HEK293 (cell line): ENCODE results near the gene EHD2.
A peak's percentile ranks its signal among the peaks of the same experiment; 100 is the strongest.

Experiments used
- CTCF ChIA-PET: fragments of 350-600 bp; formaldehyde crosslinking; extraction: SDS; loops from one replicate; lab custom pipeline; 2021; ENCODE audit warnings: antibody characterized with exemption; lab: Yijun Ruan, JAX
- POLR2A ChIA-PET: fragments of 300-600 bp; formaldehyde crosslinking; extraction: SDS; loops from one replicate; lab custom pipeline; 2020; ENCODE audit warnings: antibody characterized with exemption, inconsistent platforms; lab: Yijun Ruan, JAX
- H3K27ac ChIP-seq: fragments of 200-500 bp; sonication (Bioruptor generic); 2 replicates; pipeline ENCODE4 v1.5.1; 2014; ENCODE audit warnings: low read depth, low read length, control low read depth, inconsistent platforms; ENCODE audit errors: extremely low read depth
- H3K36me3 ChIP-seq, 2 experiments: fragments of 200-500 bp in 1 of 2; sonication (Bioruptor generic) in 1 of 2; 1 replicate in 1 of 2; 2 replicates in 1 of 2; pipeline ENCODE4 v1.5.1; 2014 to 2017; ENCODE audit warnings: inconsistent platforms in 2 of 2, low read length in 2 of 2; ENCODE audit not compliant: control insufficient read depth in 2 of 2, insufficient read depth in 1 of 2
- H3K4me1 ChIP-seq: fragments of 200-500 bp; sonication (Bioruptor generic); 2 replicates; pipeline ENCODE4 v1.5.1; 2014; ENCODE audit warnings: mild to moderate bottlenecking, low read length, inconsistent platforms; ENCODE audit not compliant: control insufficient read depth, insufficient read depth
- H3K4me3 ChIP-seq: 2 replicates; pipeline ENCODE4 v1.5.1; 2011; ENCODE audit warnings: low read depth, mild to moderate bottlenecking, control low read depth, low read length, moderate library complexity
- H3K9me3 ChIP-seq: fragments of 200-500 bp; sonication (Bioruptor generic); 2 replicates; pipeline ENCODE4 v1.5.1; 2014; ENCODE audit warnings: low read depth, low read length, inconsistent platforms; ENCODE audit not compliant: control insufficient read depth, insufficient read depth
- CTCF ChIP-seq: fragments of 450-650 bp; formaldehyde crosslinking; IDR thresholded peaks from 2 replicates; pipeline ENCODE4 v1.5.1; 2016; ENCODE audit warnings: missing biosample characterization, missing genetic modification characterization
- KLF10 ChIP-seq: fragments of 450-650 bp; IDR thresholded peaks from 2 replicates; pipeline ENCODE4 v1.5.1; 2018; ENCODE audit warnings: missing biosample characterization, mild to moderate bottlenecking, missing genetic modification characterization
- MYNN ChIP-seq: fragments of 450-650 bp; formaldehyde crosslinking; IDR thresholded peaks from 2 replicates; pipeline ENCODE4 v1.5.1; 2016; ENCODE audit warnings: missing biosample characterization, missing genetic modification characterization, borderline replicate concordance
- PRDM2 ChIP-seq: fragments of 450-650 bp; formaldehyde crosslinking; IDR thresholded peaks from 2 replicates; pipeline ENCODE4 v1.5.1; 2016; ENCODE audit warnings: missing biosample characterization, missing genetic modification characterization, borderline replicate concordance
- RBAK ChIP-seq: fragments of 450-650 bp; formaldehyde crosslinking; IDR thresholded peaks from 2 replicates; pipeline ENCODE4 v1.5.1; 2016; ENCODE audit warnings: missing biosample characterization, missing genetic modification characterization
- REPIN1 ChIP-seq: fragments of 450-650 bp; formaldehyde crosslinking; IDR thresholded peaks from 2 replicates; pipeline ENCODE4 v1.5.1; 2017; ENCODE audit warnings: missing biosample characterization, missing genetic modification characterization, low read depth
- SALL2 ChIP-seq: fragments of 450-650 bp; formaldehyde crosslinking; IDR thresholded peaks from 2 replicates; pipeline ENCODE4 v1.5.0; 2017; ENCODE audit warnings: missing biosample characterization, mild to moderate bottlenecking, missing genetic modification characterization, borderline replicate concordance
- YY2 ChIP-seq: fragments of 450-650 bp; formaldehyde crosslinking; IDR thresholded peaks from 2 replicates; pipeline ENCODE4 v1.5.1; 2016; ENCODE audit warnings: missing biosample characterization, missing genetic modification characterization
- ZBTB11 ChIP-seq: fragments of 450-650 bp; formaldehyde crosslinking; conservative IDR thresholded peaks from 2 replicates; pipeline ENCODE4 v1.5.1; 2016; ENCODE audit warnings: low read depth, missing biosample characterization, missing genetic modification characterization
- ZBTB17 ChIP-seq: fragments of 450-650 bp; formaldehyde crosslinking; IDR thresholded peaks from 2 replicates; pipeline ENCODE4 v1.5.1; 2016; ENCODE audit warnings: missing biosample characterization, missing genetic modification characterization
- ZFP37 ChIP-seq: fragments of 450-650 bp; formaldehyde crosslinking; IDR thresholded peaks from 2 replicates; pipeline ENCODE4 v1.5.1; 2016; ENCODE audit warnings: missing biosample characterization, missing genetic modification characterization
- ZNF248 ChIP-seq: fragments of 450-650 bp; formaldehyde crosslinking; IDR thresholded peaks from 2 replicates; pipeline ENCODE4 v1.5.1; 2017; ENCODE audit warnings: missing biosample characterization, missing genetic modification characterization
- ZNF311 ChIP-seq: fragments of 450-650 bp; formaldehyde crosslinking; IDR thresholded peaks from 2 replicates; pipeline ENCODE4 v1.5.1; 2017; ENCODE audit warnings: missing biosample characterization, missing genetic modification characterization, borderline replicate concordance
- ZNF366 ChIP-seq: fragments of 450-650 bp; formaldehyde crosslinking; conservative IDR thresholded peaks from 2 replicates; pipeline ENCODE4 v1.5.1; 2016; ENCODE audit warnings: missing biosample characterization, missing genetic modification characterization
- ZNF521 ChIP-seq: fragments of 450-650 bp; formaldehyde crosslinking; IDR thresholded peaks from 2 replicates; pipeline ENCODE4 v1.5.1; 2017; ENCODE audit warnings: missing biosample characterization, mild to moderate bottlenecking, missing genetic modification characterization
- ZNF580 ChIP-seq: fragments of 450-650 bp; formaldehyde crosslinking; IDR thresholded peaks from 2 replicates; pipeline ENCODE4 v1.5.1; 2016; ENCODE audit warnings: missing biosample characterization, missing genetic modification characterization
- ZNF664 ChIP-seq: fragments of 450-650 bp; formaldehyde crosslinking; IDR thresholded peaks from 2 replicates; pipeline ENCODE4 v1.5.1; 2016; ENCODE audit warnings: missing biosample characterization, missing genetic modification characterization

Gene EHD2

GRCh38 chr19:47767349-47767748, 54.1 kb downstream of the EHD2 start:
- H3K4me3 ChIP-seq, result no peak overlapping the region
- no peak overlapping the region for H3K27ac ChIP-seq
- CTCF ChIA-PET, result interaction anchor here (0.5 to 8.2 kb wide), 14 partner anchors 8 to 335 kb away, joined by 3 to 197 read pairs (median 4); partner anchors contain the start of gene EHD2
- POLR2A ChIA-PET, result interaction anchor here (0.7 to 1.3 kb wide), 2 partner anchors 11 to 30 kb away, joined by 6 to 8 read pairs; no protein-coding TSS in a partner anchor
- TF ChIP-seq ZNF521 (tag by site-specific recombination) (no peak), ZNF664 (tag by site-specific recombination) (peak; percentile 92)
- TF ChIP-seq, all 188 proteins: peak for 1
- Histone ChIP-seq H3K9me3 (no peaks in the 10 kb centered on the region), H3K4me1 (no peaks in the 10 kb centered on the region), H3K36me3 (no peaks in the 10 kb centered on the region)

GRCh38 chr19:47768604-47769003, 55.4 kb downstream of the EHD2 start:
- Histone ChIP-seq H3K4me1 (no peaks in the 10 kb centered on the region), H3K36me3 (no peaks in the 10 kb centered on the region), H3K4me3 (no peak overlapping the region), H3K27ac (no peak overlapping the region), H3K9me3 (no peaks in the 10 kb centered on the region)
- POLR2A ChIA-PET, result no interaction called here
- CTCF ChIA-PET, result interaction anchor here (0.6 to 8.2 kb wide), 5 partner anchors 13 to 640 kb away, joined by 3 to 197 read pairs (median 7); no protein-coding TSS in a partner anchor
- TF ChIP-seq ZNF521 (tag by site-specific recombination) (no peak), CTCF (tag by site-specific recombination) (peak; percentile 45)
- TF ChIP-seq, all 188 proteins: peak for 1

GRCh38 chr19:47769534-47769933, 56.3 kb downstream of the EHD2 start:
- CTCF ChIA-PET, result no interaction called here
- Histone ChIP-seq H3K4me1 (no peaks in the 10 kb centered on the region), H3K36me3 (no peaks in the 10 kb centered on the region), H3K4me3 (no peak overlapping the region), H3K9me3 (no peaks in the 10 kb centered on the region), H3K27ac (no peak overlapping the region)
- POLR2A ChIA-PET, result no interaction called here
- TF ChIP-seq YY2 (tag by site-specific recombination), result no peak
- no peak for TF ChIP-seq ZFP37
- no peak for TF ChIP-seq ZBTB11 (tag by site-specific recombination)
- no peak for TF ChIP-seq PRDM2
- no peak for TF ChIP-seq ZNF580 (tag by site-specific recombination)
- TF ChIP-seq ZNF311 (tag by site-specific recombination), result 0 out of 2 replicates have a peak, but pooled peaks have one; percentile 24
- TF ChIP-seq REPIN1, result no peak
- TF ChIP-seq ZNF248, result 0 out of 2 replicates have a peak, but pooled peaks have one; percentile 13
- TF ChIP-seq MYNN, result no peak
- TF ChIP-seq KLF10 (tag by site-specific recombination), result no peak
- no peak for TF ChIP-seq SALL2 (tag by site-specific recombination)
- TF ChIP-seq ZNF366 (tag by site-specific recombination), result peak; percentile 100
- TF ChIP-seq ZBTB17 (tag by site-specific recombination), result peak; percentile 98
- TF ChIP-seq RBAK (tag by site-specific recombination), result no peak
